Vagina (tissue), 2 donors: ENCODE results near the gene KCTD5.

Experiments used
- CTCF ChIP-seq, 3 experiments: fragments of 450-650 bp in 2 of 3; fragments of 200-600 bp in 1 of 3; sonication (generic) in 1 of 3; IDR thresholded peaks; one replicate each; pipeline ENCODE4 v1.5.1; 2017 to 2019; ENCODE audit warnings: antibody characterized with exemption in 3 of 3, mild to moderate bottlenecking in 2 of 3, moderate library complexity in 2 of 3
- POLR2A ChIP-seq, 2 donors: fragments of 450-650 bp; IDR thresholded peaks; one replicate each; pipeline ENCODE4 v1.6.1; 2017; ENCODE audit warnings: antibody characterized with exemption in 2 of 2, mild to moderate bottlenecking in 2 of 2, moderate library complexity in 2 of 2
- POLR2AphosphoS5 ChIP-seq, 2 donors: sonication (generic); formaldehyde crosslinking; IDR thresholded peaks; one replicate each; pipeline ENCODE4 v1.9.0; 2017; ENCODE audit warnings: antibody characterized with exemption in 2 of 2, mild to moderate bottlenecking in 2 of 2, low read depth in 1 of 2; ENCODE audit not compliant: insufficient read depth in 1 of 2

- TF ChIP-seq POLR2AphosphoS5 (IDR thresholded peaks at IDR 0.05; ENCODE audit: insufficient read depth in 1 of 2, low read depth in 1 of 2) (no peak), CTCF (IDR thresholded peaks at IDR 0.05) (no peak), POLR2A (IDR thresholded peaks at IDR 0.05) (no peak)
Observed at GRCh38 chr16:2715966-2716885, 33.9 kb downstream of the KCTD5 start.
